Activated CD4-positive, CD25-positive, alpha-beta regulatory T cell treated with anti-CD3 and anti-CD28 coated beads, Interleukin-2, amount 50 U/mL, for 24 hours (primary cell): ENCODE measurements around the gene MAPRE3.

Experiments used
- ATAC-seq, 2 donors: fragments of 150-1000 bp; cut with Tn5 transposase; one replicate each; pipeline ENCODE4 v1.10.0; 2021; ENCODE audit warnings: mild to moderate bottlenecking in 1 of 2, moderate library complexity in 1 of 2

MAPRE3 gene

DNA sequence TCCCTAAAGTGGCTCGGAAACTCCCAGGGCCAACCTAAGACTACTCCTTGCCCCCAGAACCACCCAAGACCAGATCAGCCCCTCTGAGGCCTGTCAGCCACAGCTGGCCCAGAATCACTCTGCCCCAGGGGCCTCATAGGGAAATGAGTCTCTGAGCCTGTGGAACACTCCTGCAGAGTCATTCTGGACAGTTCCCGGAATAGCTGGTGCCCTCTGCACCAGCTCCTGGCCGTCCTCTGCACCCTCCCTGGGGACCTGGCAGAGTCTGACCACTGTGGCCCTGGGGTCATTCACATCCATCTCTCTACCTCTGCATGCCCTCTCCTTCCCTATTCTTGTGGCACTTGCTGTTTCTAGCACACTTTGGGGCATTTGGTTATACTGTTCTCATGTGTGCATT is 47.7 kb downstream of the MAPRE3 start:
- ATAC-seq: no peak

- no peak for ATAC-seq
These were observed 49.0 kb downstream of the MAPRE3 start for GRCh38 chr2:27019459-27019858.

GRCh38 chr2:27019931-27020855 is 49.8 kb downstream of the MAPRE3 start:
- ATAC-seq: no peak

- ATAC-seq: no peak
These were observed 51.0 kb downstream of the MAPRE3 start for GRCh38 chr2:27021253-27022049.

DNA sequence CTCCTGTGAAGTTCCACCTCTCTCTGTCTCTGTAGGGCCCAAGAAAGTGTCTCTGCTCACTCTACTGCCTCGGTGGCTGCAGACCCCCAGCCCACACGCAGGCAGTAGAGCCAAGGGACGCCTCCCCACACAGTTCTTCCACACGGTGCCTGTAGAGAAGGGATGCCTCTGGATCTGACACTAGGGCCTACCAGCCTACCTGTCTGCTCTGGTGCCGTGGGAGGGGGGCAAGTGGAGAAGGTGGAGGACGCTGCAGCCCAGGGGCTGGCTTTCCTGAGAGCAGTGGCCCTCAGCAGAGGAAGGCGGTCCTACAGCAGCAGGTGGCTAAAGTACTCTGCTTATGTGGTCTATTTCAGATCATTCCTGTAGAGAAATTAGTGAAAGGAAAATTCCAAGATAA is 53.3 kb downstream of the MAPRE3 start:
- ATAC-seq: no peak

DNA sequence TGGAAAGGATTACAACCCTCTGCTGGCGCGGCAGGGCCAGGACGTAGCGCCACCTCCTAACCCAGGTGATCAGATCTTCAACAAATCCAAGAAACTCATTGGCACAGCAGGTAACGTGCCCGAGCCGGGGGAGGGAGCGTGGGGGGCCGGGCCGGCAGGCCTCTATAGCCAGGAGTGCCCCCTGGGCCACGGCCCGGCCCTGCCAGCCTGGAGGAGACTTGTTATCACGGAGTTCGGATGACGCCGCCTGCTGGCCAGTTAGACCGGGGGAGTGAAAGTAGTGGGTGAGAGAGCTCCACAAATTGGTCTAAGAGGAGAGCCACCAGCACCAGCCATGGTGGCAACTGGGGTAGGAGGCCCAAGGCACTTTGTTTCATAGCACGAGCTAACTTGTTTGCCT is 53.8 kb downstream of the MAPRE3 start:
- no peak for ATAC-seq

DNA sequence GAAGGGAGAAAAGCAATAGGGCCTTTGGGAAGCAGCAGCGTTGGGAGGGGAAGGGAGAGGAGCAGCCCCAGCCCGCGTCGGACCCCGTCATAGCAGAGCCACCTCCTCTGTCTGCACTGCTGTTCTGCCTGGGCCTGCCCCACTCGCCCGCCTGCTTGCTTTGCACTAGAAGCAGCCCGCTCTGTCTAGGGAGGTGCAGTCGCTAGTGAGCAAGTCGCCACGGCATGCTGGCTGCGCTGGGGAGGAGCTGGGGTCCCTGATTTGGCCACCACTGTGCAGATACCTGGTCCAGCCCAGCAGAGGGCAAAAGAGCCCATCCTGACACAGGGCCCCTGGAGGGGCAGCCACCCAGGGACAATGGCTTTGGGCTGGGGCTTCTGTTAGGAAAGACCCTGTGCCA is 54.4 kb downstream of the MAPRE3 start:
- ATAC-seq: no peak

DNA sequence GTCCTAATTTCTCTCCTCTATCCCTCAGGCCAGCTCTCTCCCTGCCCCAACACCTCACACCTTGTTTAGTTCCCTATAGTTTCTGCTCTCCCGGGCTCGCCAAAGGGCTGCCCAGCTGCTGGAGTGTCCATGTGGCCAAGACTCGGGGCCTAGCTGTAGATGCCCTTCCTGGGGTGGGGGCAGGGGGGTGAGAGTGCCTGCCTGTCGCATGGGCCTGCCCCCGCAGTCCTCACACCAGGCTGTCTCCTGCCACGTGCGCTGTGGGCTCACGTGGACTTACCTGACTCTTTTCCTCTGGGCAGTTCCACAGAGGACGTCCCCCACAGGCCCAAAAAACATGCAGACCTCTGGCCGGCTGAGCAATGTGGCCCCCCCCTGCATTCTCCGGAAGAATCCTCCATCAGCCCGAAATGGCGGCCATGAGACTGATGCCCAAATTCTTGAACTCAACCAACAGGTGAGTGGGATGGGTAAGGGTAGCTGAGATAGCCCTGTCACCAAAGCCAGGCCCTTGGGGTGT is 54.9 kb downstream of the MAPRE3 start:
- ATAC-seq: no peak

DNA sequence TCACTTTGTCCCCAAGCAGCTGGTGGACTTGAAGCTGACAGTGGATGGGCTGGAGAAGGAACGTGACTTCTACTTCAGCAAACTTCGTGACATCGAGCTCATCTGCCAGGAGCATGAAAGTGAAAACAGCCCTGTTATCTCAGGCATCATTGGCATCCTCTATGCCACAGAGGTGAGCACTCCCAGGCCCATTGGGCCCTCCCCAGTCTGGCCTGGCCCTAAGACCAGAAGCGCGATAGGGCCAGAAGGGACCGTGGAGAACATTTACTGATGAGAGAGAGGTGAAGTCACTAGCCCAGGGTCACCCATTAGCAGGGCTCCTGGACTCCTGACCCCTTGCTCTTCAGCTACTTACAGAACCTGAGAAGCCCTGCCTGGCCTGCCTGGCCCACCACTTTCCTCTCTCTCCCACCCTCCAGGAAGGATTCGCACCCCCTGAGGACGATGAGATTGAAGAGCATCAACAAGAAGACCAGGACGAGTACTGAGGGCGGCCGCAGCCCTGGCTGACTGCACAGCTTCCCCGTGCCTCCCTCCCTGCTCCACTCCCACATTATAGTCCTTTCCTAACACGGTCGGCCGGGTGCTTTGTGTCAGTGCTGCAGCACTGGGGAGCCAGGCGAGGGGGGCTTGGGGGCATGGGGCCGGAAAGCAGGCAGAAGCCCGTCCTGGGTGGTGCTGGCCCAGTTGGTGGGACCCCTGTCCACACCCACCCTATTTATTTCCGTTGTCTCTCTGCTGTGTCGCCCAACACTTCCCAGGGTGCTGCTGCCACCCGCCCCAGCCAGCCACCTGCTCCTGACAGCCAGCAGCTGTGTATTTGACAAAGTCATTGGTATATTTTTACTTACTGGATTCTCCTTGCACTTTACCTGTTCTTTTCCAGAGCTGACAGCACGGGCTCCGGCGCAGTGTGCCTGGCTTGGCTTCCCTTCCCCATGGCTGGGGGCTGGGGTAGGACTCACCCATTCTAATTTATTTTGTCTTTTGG is 55.7 kb downstream of the MAPRE3 start:
- no peak for ATAC-seq

DNA sequence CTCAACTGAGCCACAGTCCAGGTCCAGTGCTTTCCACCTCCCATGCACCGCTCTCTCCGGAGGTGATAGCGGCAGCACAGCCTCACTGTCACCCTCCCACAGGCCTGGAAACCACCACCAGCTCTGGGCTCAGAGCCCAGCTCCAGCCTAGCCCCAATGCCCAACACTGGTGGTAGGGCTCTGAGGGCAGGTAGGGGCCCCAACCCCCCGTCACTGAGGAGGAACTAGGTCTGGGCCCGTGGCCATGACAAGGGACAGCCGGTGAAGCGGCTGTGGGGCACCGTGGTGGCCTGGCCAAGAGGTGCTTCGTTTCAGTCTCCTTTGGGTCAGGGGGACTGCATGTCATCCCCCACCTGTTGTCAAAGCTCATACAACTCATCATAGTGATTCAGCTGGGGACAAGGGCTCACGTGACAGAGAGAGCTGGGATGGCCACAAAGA is 56.8 kb downstream of the MAPRE3 start:
- no peak for ATAC-seq

DNA sequence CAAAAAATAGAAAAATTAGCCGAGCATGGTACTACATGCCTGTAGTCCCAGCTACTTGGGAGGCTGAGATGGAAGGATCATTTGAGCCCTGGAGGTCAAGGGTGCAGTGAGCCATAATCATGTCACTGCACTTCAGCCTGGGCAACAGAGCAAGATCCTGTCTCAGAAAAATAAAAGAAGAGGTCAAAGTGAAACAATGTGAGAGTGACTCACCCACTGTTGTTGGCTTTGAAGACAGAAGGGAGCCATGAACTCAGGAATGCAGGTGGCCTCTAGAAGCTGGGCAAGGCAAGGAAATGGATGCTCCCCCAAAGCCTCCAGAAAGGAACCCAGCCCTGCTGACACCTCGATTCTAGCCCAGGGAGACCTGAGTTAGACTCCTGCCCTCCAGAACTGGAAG is 58.6 kb downstream of the MAPRE3 start:
- no peak for ATAC-seq

- ATAC-seq: peak; percentile 98 to 99
These were observed 62.2 kb downstream of the MAPRE3 start, which contains the start of gene TMEM214 for GRCh38 chr2:27032495-27033252. TMEM214 (plus strand) TSS chr2:27032965; CDS start chr2:27033016, 51 bp downstream.

DNA sequence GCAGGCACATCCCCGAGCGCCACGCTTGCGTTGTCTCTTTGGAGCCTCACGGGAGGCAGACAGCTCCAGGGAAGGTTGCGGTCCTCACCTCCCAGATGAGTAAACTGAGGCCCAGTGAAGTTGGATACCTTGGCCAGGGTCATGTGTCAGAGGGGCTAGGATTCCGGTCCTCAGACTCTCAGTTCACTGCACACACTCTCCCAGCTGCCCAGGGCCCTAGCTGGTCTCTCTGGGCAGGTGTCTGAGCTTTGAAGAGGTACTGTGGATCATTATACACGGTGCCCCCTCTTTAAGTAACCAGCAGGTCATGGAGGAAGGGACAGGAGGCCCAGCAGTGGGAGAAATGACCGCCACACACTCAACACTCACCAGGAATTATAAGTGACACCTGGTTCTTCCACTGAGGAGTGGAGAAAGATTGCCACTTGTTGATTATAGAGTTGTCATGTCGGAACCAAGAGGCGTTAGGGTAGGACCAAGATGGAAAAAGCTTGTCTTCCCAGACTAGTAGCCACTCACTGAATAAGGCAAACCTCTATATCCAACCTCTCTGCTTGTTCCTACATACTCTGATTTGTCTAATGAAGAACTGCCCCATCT is 62.9 kb downstream of the MAPRE3 start:
- ATAC-seq: no peak

- ATAC-seq: no peak
These were observed 67.6 kb downstream of the MAPRE3 start for GRCh38 chr2:27038012-27038411.

GRCh38 chr2:27038631-27039339 is 68.3 kb downstream of the MAPRE3 start:
- no peak for ATAC-seq

GRCh38 chr2:27039426-27039825 is 69.0 kb downstream of the MAPRE3 start:
- no peak for ATAC-seq

DNA sequence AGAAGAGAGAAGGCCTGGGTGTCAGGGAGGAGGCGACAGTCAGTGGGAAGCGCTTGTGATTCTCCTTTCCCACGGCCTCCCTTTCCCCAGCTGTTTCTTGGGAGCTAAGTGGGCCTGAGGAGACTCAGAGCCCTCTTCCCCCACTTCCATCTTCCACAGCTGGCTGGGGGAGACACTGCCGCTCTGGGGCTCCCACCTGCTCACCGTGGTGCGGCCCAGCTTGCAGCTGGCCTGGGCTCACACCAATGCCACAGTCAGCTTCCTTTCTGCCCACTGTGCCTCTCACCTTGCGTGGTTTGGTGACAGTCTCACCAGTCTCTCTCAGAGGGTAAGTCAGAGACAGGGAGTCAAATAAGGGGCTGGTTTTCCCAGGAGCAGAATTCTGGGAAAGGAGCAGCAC is 69.4 kb downstream of the MAPRE3 start:
- no peak for ATAC-seq

GRCh38 chr2:27040282-27040681 is 69.8 kb downstream of the MAPRE3 start:
- no peak for ATAC-seq

DNA sequence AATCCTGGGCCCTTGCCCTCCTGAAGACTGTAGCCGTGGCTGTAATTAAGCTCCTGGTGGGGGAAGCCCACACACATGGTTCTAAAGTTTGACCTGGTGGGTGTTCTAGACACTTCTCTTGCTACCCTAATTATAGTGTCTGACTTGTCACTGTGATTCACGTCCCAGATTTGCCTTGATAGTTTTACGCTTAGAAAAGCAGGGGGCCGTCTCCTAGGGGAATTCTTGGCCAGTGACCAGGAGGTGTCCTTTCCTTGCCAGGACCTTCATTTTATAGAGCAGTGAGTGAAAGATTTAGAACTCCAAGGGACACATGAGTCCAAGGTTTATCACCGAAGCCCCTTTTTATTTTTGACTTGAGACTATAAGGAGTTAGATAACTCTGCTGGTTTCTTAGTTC is 71.3 kb downstream of the MAPRE3 start:
- no peak for ATAC-seq

- peak in 1 of 2 donors; percentile 17 for ATAC-seq
These were observed 71.8 kb downstream of the MAPRE3 start for GRCh38 chr2:27042159-27042661.
